ENCODE data around the gene ORM2.

ORM2 gene

GRCh38 chr9:114349713-114350480 lies 20.2 kb downstream of the ORM2 start:
- no peak for DNase-seq (ENCODE audit: low read depth)

DNA sequence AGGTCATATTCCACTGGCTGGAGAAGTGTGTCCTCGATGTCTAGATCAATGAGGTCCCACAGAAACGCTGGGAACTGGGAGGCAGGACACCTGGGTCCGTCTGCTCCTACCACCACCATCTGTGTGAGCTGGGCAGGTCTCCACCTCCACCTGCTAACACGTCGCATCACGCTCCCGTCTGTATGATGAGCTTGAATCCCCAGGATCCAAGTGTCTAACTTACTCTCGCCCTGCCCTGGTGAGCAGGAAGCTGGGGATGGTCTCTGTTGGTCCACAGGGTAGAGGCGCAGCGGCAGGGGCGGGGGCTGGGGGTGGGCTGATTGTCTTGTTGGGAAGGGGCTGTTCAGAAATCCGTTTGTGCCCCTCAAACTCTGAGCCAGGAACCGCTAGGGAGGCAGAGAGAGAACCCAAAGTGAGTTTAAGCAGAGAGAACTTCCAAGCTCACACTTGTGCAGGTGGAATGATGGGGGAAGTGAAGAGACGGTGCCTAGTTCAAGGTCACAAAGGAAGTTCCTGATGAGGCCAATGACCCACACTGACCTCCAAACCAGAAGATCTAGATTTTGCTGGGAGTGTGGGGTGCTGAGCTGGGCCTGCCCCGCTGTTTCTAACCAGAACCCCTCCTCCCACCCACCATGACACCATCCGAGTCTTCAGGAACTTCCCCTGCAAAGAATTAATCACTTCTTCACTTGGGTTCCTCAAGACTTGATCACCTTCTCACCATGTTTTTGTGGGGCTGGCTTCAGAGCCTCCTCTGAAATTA lies 21.1 kb downstream of the ORM2 start:
- no peak for DNase-seq (ENCODE audit: low read depth)

DNA sequence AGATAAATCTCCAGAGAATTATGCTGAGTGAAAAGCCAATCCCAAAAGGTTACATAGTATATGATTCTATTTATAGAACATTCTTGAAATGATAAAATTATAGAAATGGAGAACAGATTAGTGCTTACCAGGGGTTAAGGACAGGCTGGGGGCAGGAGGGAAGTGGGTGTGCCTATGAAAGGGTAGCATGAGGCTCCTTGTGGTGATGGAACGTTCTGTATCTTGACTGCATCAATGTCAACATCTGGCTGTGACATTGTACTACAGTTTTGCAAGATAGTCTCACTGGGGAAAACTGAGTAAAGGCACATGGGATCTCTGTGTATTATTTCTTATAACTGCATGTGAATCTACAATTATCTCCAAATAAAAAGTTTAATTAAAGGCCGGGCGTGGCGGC lies 22.3 kb downstream of the ORM2 start:
- DNase-seq (ENCODE audit: low read depth), result no peak

DNA sequence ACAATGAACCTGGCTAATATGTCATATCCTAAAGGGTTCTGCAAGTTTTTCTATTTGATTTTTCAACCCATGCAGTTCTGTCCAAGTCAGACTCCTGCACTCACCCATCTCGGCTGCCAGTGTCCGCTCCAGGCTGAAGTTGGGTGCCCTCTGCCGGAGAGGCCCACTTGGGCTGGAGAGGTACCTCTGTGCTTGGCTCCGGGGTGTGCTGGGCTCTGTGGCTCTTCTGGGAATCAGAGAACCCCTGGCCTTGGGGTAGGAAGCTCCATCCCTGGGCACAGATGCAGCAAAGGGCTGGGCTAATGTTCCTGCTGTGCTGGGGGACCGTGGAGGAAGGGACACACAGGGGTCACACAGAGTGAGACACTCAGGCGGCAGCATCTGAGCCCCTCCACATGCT lies 26.2 kb downstream of the ORM2 start:
- no peak for DNase-seq (ENCODE audit: low read depth)

GRCh38 chr9:114356792-114357191 lies 27.1 kb downstream of the ORM2 start:
- DNase-seq (ENCODE audit: low read depth), result no peak

- DNase-seq (ENCODE audit: low read depth), result no peak
Measured at GRCh38 chr9:114357360-114357759, 27.7 kb downstream of the ORM2 start.

DNA sequence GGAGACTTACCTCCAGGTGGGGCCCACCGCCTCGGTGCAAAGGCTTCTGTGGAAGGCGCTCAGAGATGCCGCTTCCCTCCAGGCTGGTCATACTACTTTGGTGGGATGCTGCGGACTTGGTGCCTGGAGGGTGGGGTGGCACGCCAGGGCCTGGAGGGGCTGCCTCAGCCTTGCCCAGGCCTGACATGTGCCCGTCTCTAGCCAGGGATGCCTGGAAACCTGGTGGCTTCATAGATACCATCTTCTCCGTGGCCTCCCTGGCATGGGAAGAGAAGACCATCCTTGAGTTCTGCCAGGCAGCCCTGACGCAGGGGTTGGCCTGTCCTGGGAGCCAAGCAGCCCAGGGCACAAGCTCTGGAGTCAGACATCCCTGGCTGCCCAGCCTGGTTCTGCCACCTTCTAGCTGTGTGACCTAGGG lies 28.3 kb downstream of the ORM2 start:
- no peak for DNase-seq (ENCODE audit: low read depth)

- DNase-seq (ENCODE audit: low read depth), result no peak
Measured at GRCh38 chr9:114359801-114360200, 30.1 kb downstream of the ORM2 start.

GRCh38 chr9:114361542-114361941 lies 31.9 kb downstream of the ORM2 start:
- no peak for DNase-seq (ENCODE audit: low read depth)

DNA sequence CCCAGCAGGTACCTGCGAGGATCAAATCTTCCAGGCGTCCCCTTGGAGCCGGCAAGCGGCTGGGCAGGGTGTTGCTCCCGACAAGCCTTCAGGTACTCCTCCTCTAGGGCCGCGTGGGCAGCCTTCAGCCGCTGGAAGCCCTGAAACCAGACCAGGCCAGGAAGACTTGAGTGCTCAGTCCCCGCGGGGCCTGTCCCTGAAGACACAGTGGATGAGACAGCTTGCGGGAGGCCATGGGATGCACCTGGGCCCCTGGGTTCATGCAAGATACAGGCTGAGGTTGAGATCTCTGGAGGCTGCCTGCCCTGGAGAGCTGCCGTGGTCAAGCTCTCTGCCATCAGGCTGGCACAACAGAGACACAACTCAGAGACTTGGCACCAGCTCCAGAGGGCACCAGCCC lies 32.7 kb downstream of the ORM2 start:
- no peak for DNase-seq (ENCODE audit: low read depth)

DNA sequence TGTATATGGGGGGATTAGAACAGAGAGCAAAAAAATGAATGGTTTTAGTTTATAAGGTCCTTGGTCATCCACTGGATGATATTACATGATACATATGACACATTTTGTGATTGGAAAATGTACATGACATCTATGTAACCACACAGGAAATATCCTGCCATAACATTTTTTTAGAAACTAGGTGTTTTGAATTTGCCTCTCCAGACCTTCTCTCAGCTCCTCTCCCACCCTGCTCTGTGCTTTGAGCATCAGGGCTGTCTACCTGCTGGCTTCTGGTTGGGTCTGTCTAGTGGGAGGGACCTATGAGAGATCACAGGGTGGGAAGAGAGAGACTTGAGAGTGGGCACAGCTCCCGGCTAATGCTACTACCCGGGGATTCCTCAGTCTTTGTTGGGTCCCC lies 33.8 kb downstream of the ORM2 start:
- no peak for DNase-seq (ENCODE audit: low read depth)

- peak; percentile 31 for DNase-seq (ENCODE audit: low read depth)
Measured at GRCh38 chr9:114364134-114365041, 34.7 kb downstream of the ORM2 start.

- no peak for DNase-seq (ENCODE audit: low read depth)
Measured at GRCh38 chr9:114365194-114365593, 35.5 kb downstream of the ORM2 start.

DNA sequence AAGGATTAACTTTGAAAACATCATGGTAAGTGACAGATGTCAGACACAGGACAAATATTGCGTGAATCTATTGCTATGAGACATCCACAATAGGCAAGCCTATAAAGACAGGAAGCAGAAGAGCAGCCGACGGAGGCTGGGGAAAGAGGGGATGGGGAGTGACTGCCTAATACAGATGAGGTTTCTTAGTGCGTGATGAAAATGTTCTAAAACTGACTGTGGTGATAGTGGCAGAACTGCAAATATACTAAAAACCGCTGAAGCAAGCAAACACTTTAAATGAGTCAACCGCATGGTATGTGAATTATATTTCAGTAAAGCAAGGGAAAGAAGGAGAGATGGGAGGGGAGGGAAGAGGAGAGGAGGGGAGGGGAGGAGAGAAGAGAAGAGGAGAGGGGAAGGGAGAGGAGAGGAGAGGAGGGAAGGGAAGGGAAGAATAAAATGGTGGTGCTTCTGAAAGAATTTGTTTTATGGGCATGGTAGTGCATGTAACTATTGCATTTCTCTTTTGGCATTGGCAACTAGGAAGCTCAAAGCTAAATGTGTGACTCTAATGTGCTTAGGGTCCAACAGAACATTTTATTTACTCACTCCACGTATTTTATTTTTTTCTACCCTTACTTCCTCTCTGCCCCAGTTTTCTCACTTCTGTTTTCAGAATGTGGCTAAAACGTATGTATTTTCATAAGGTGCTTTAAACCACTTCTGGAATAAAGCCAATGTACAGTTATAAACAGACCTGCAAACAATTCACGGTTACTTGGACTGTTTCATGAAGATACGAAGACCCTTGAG lies 36.9 kb downstream of the ORM2 start:
- peak; percentile 52 for DNase-seq (ENCODE audit: low read depth)

- DNase-seq (ENCODE audit: low read depth), result no peak
Measured at GRCh38 chr9:114367366-114367765, 37.7 kb downstream of the ORM2 start.

DNA sequence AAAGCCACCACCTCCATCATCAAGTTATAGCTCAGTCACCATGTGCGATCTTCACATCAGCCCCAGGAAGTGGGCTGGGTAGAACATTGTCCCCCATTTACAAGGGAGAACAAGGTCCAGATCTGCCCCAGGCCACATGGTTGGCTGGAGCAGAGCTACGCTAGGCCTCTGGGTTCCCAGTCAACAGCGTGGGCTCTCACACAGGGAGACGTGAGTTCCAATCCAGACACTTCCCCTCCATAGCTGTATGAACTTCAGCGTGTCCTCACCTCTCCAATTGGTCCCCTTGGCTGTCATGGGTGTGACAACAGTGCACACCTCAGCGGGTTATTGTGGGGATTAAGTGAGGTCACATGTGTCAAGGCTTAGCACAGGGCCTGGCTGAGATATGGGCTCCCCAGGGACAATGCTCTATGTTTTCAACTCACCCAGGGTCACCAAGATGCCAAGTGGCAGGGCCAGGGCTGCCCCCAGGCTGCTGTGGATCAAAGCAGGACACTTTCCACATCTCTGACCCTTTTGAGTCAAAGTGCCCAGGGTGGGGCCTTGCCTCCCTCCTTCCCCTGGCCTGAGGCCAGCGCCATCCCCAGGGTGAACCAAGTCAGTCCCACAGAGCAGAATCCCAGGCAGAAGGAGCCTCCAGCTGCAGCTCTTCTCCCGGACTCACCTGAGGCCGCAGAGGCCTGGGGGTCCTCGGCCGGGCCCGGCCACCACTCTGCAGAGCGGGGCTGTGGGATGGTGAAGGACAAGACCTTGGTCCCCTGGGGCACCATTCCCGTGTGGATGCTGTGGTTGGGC lies 38.3 kb downstream of the ORM2 start:
- DNase-seq (ENCODE audit: low read depth), result no peak

- no peak for DNase-seq (ENCODE audit: low read depth)
Measured at GRCh38 chr9:114369216-114370130, 39.8 kb downstream of the ORM2 start.

DNA sequence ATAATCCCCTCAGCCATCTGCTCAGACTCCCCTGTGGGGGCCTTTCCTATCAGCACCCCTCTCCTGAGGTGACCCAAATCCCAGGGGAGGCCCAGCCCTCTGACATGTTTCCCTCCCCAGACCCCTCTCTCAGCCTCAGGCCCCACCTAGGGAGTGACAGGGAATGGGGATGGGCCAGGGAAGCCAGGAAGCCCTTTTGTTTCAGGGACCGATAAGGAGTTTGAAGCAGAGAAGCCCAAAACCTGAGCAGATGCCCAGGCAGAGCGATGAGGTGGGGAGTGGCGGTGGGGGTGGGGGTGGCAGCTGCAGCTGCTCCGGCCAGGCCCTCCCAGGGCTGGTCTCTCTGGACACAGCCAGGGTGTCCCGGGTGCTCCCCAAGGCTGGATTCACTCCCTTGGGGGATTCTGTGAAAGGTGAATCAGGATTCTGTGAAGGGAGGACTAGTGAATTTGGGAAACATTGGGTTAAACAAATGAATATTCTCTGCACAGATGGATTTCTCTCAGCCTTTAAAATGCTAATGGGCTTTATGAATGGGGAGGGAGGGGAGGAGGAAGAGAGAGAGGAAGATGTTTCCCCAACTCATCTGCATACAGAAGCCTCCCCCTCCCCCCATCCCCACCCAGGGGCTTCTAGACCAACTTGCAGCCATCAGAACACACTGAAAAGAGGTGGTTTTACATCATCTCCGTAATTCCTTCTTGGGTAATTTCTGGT lies 40.7 kb downstream of the ORM2 start:
- no peak for DNase-seq (ENCODE audit: low read depth)

GRCh38 chr9:114370968-114371320 lies 41.3 kb downstream of the ORM2 start:
- no peak for DNase-seq (ENCODE audit: low read depth)

Measured in HS-5 (cell line).